ENCODE measurements around the gene GJC2. TPM values are rescaled to one million over a fixed set of nuclear protein-coding genes. Genes with fewer than 3 reads are reported as not detected.

GJC2 gene
- total RNA-seq, 4 donors from 2014 or later, result 1.9 to 5.5 (median 2.9) TPM

DNA sequence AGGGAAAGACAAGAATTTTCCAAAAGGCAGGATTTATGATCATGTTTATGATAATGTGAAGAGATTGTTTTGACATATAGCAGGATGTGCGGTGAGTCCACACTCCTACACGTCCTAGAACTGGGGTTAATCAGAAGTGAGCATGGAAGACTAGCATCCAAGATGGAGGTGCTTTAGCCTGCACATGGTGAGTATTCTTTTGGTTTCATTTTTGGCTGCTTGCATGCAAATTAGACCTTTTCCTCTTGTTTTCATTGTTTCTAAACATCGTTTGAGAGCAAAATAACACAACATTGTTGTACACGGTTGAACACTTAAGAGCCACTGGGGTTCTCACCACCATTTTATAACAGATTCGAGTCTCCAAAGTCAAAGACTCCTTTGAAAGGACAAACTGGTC lies 24.5 kb upstream of the GJC2 start:
- ATAC-seq (ENCODE audit: low FRiP score), result no peak
- no peak for DNase-seq (ENCODE audit: low spot score)
- TF ChIP-seq, protein P1, sequence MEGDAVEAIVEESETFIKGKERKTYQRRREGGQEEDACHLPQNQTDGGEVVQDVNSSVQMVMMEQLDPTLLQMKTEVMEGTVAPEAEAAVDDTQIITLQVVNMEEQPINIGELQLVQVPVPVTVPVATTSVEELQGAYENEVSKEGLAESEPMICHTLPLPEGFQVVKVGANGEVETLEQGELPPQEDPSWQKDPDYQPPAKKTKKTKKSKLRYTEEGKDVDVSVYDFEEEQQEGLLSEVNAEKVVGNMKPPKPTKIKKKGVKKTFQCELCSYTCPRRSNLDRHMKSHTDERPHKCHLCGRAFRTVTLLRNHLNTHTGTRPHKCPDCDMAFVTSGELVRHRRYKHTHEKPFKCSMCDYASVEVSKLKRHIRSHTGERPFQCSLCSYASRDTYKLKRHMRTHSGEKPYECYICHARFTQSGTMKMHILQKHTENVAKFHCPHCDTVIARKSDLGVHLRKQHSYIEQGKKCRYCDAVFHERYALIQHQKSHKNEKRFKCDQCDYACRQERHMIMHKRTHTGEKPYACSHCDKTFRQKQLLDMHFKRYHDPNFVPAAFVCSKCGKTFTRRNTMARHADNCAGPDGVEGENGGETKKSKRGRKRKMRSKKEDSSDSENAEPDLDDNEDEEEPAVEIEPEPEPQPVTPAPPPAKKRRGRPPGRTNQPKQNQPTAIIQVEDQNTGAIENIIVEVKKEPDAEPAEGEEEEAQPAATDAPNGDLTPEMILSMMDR (IDR thresholded peaks at IDR 0.05), result no peak

- DNase-seq (ENCODE audit: low spot score) (no peak), ATAC-seq (ENCODE audit: low FRiP score) (no peak)
- TF ChIP-seq, protein P1 (IDR thresholded peaks at IDR 0.05), result no peak
These were observed 18.0 kb upstream of the GJC2 start for GRCh38 chr1:228131766-228132165.

- TF ChIP-seq, protein P1 (IDR thresholded peaks at IDR 0.05), result no peak
- ATAC-seq (ENCODE audit: low FRiP score), result no peak
- DNase-seq (ENCODE audit: low spot score), result no peak
These were observed 15.1 kb upstream of the GJC2 start for GRCh38 chr1:228134591-228134990.

- no peak for ATAC-seq (ENCODE audit: low FRiP score)
- no peak for DNase-seq (ENCODE audit: low spot score)
- TF ChIP-seq, protein P1 (IDR thresholded peaks at IDR 0.05), result no peak
These were observed 12.8 kb upstream of the GJC2 start for GRCh38 chr1:228136901-228137300.

GRCh38 chr1:228139406-228139930 lies 10.3 kb upstream of the GJC2 start:
- ATAC-seq (ENCODE audit: low FRiP score) (no peak), DNase-seq (ENCODE audit: low spot score) (no peak)
- TF ChIP-seq, protein P1 (IDR thresholded peaks at IDR 0.05), result no peak

DNA sequence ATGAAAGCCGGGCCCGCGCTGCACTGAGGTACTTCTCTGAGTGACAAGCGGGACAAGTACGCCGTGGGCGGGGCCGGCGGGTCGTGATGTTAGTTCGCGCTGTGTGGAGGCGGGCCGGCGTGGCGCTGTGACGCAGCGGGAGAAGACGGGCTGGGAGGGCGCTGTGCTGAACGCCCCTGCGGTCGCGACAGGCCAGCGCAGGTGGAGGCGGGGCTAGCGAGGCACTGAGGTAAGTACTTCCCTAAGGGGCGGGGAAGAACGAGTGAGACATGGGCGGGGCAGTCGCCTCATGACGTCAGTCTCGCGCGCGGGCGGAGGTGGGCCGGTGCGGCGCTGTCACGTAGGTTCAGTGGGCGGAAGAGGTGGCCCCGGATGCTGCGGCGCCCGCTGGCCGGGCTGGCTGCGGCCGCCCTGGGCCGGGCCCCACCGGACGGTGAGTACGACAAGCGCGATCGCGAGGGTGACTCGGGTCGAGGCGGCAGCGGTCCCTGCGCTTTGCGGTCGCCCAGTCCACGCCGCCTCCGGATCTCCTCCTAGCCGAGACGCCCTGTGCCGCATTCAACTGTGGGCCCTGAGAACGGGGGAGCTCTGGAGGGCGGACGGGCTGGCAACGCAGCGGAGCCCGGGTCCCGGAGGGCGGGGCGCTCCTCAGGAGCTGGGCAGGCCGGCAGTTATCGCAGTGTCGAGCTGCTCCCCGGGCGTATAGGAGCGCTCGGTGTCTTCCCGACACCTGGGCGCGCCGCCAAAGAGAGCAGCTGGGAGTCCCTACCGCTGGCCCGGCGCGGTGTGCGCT lies 9.6 kb upstream of the GJC2 start, which contains the start of gene GUK1:
GUK1 (plus strand) TSS at position 349 of the 793 bp plus-strand sequence; CDS start at position 373, 24 bp downstream.
- TF ChIP-seq, protein P1 (IDR thresholded peaks at IDR 0.05), result no peak
- ATAC-seq (ENCODE audit: low FRiP score) (peak; percentile 95), DNase-seq (ENCODE audit: low spot score) (peak; percentile 98)

Data from omental fat pad (tissue), 4 donors.